HEK293T (cell line): ENCODE results near the gene C2orf72.

Source experiments
- CTBP1 ChIP-seq: fragments of 450-650 bp; IDR thresholded peaks from 2 replicates; pipeline ENCODE4 v1.6.1; 2016; ENCODE audit warnings: borderline replicate concordance
- FOXM1 ChIP-seq: fragments of 450-650 bp; IDR thresholded peaks from 2 replicates; pipeline ENCODE4 v1.6.1; 2017; ENCODE audit warnings: mild to moderate bottlenecking, borderline replicate concordance

GRCh38 chr2:231002641-231003040, 34.7 kb upstream of the C2orf72 start:
- TF ChIP-seq CTBP1 = no peak
- no peak for TF ChIP-seq FOXM1
